DMS53 treated with DMSO at 0.1 percent for 48 hours (cell line): ENCODE results near the gene FLT4.

Experiments
- DNase-seq: peaks from one replicate; lab custom pipeline; 2025; ENCODE audit not compliant: unreplicated experiment; lab: John Stamatoyannopoulos, UW

Gene FLT4

GRCh38 chr5:180627386-180628120 lies 21.8 kb downstream of the FLT4 start:
- DNase-seq, result no peak

GRCh38 chr5:180626661-180627385 lies 22.6 kb downstream of the FLT4 start:
- DNase-seq, result no peak

- DNase-seq, result no peak
These were observed 23.4 kb downstream of the FLT4 start for GRCh38 chr5:180625791-180626660.

GRCh38 chr5:180625125-180625790 lies 24.1 kb downstream of the FLT4 start:
- no peak for DNase-seq

GRCh38 chr5:180624587-180624986 lies 24.8 kb downstream of the FLT4 start:
- DNase-seq, result no peak

- no peak for DNase-seq
These were observed 25.6 kb downstream of the FLT4 start for GRCh38 chr5:180623844-180624243.

GRCh38 chr5:180623411-180623834 lies 26.0 kb downstream of the FLT4 start:
- DNase-seq, result no peak

GRCh38 chr5:180622910-180623309 lies 26.5 kb downstream of the FLT4 start:
- DNase-seq, result no peak

- no peak for DNase-seq
These were observed 28.1 kb downstream of the FLT4 start for GRCh38 chr5:180621311-180621710.

- no peak for DNase-seq
These were observed 29.4 kb downstream of the FLT4 start for GRCh38 chr5:180620014-180620413.

GRCh38 chr5:180619563-180619915 lies 29.9 kb downstream of the FLT4 start:
- no peak for DNase-seq

GRCh38 chr5:180618829-180619562 lies 30.4 kb downstream of the FLT4 start:
- no peak for DNase-seq

GRCh38 chr5:180618487-180618828 lies 30.9 kb downstream of the FLT4 start:
- no peak for DNase-seq

- no peak for DNase-seq
These were observed 35.6 kb downstream of the FLT4 start for GRCh38 chr5:180613814-180614188.

GRCh38 chr5:180613188-180613813 lies 36.1 kb downstream of the FLT4 start:
- no peak for DNase-seq

- no peak for DNase-seq
These were observed 36.7 kb downstream of the FLT4 start for GRCh38 chr5:180612683-180613082.

- DNase-seq, result peak; percentile 45
These were observed 38.1 kb downstream of the FLT4 start for GRCh38 chr5:180611140-180611850.

GRCh38 chr5:180609817-180610550 lies 39.4 kb downstream of the FLT4 start:
- DNase-seq, result no peak

- DNase-seq, result no peak
These were observed 40.0 kb downstream of the FLT4 start for GRCh38 chr5:180609386-180609785.
